GM12872 (cell line): ENCODE measurements around the gene AEBP2.

Source experiments
- TF ChIP-seq, protein P1 (sequence below): IDR thresholded peaks from 3 replicates; pipeline ENCODE4 v1.5.1; 2011; ENCODE audit warnings: low read depth, mild to moderate bottlenecking, low read length, moderate library complexity; ENCODE audit not compliant: insufficient read depth

Gene AEBP2

DNA sequence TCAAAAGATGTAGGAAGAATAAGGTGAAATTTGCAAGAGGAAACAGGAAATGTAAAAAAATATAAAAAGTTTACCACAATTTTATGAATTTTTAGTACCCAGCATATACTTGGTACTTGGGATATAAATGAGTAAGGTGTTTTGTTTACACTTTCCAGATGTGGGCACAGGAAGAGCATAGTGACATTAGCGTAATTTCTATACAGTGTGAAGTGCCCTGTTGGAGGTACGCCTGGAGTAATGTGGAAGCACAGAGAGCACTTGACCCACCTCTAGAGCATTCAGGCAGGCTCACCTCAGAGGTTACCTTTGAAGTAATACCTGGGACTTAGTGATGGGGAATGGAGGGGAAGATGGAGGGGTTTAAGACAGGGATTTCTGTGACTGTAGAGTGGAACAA, 89.5 kb downstream of the AEBP2 start:
- TF ChIP-seq, protein P1, sequence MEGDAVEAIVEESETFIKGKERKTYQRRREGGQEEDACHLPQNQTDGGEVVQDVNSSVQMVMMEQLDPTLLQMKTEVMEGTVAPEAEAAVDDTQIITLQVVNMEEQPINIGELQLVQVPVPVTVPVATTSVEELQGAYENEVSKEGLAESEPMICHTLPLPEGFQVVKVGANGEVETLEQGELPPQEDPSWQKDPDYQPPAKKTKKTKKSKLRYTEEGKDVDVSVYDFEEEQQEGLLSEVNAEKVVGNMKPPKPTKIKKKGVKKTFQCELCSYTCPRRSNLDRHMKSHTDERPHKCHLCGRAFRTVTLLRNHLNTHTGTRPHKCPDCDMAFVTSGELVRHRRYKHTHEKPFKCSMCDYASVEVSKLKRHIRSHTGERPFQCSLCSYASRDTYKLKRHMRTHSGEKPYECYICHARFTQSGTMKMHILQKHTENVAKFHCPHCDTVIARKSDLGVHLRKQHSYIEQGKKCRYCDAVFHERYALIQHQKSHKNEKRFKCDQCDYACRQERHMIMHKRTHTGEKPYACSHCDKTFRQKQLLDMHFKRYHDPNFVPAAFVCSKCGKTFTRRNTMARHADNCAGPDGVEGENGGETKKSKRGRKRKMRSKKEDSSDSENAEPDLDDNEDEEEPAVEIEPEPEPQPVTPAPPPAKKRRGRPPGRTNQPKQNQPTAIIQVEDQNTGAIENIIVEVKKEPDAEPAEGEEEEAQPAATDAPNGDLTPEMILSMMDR: no peak

DNA sequence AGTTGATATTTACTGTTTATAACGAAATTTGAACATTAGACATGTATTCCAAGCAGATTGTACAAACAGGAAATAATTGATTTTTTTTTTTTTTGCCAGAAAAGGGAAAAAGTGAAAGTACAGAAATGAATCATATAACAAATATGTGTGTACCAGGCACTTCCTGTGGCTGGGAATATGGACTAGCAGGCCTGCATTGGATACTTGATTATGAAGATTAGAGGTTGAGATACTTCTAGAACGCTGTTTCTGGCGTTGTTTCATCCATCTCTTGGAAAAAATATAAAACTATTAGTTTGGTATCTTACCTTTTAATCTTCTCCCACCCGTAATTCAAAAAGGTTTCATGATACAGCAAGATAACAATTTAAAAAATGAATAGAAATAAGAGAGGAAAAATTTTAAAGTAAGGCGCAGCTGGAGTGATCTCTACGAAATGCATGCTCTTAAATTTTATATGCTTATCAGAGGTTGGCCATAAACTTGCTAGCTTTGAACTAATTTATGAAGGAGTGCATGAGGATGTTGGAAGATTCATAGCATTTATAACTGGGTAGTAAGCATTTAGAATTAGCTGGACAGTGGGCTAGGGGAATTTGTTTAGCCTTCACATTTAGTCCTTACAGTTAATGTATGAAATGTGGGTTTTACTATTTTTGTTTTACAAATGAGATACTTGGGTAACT, 90.8 kb downstream of the AEBP2 start:
- TF ChIP-seq, protein P1: no peak

DNA sequence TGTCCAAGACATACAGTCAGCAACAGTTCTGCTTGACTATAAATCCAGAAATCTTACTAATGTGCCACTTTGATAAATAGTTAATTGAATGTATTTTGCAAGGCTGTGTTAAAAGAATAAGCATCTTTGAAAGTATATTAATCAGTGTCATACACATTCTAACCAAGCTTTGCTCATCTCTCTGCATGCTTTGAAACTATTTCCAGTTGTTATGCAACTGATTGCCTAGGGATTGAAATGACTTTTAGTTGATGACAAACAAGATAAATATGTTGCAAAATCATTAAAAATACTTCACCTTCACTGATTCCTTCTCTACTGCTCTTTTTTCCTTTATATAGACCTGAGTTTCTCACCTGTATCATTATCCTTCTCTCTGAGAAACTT, 91.3 kb downstream of the AEBP2 start:
- TF ChIP-seq, protein P1: no peak

DNA sequence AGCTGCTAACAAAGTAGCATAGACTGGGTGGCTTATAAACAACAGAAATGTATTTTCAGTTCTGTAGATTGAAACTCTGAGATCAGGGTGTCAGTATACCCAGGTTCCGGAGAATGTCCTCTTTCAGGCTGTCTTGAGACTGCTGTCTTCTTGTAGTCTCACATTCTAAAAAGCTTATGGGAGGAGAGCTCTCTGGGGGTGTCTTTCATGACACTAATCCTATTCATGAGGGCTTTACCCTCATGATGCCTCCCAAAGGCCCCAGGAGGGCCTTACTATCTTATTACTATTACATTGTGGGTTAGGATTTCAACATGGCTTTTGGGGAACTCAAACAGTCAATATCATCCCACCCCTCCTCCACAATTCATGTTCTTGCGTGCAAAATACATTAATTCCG, 94.3 kb downstream of the AEBP2 start:
- TF ChIP-seq, protein P1: no peak

DNA sequence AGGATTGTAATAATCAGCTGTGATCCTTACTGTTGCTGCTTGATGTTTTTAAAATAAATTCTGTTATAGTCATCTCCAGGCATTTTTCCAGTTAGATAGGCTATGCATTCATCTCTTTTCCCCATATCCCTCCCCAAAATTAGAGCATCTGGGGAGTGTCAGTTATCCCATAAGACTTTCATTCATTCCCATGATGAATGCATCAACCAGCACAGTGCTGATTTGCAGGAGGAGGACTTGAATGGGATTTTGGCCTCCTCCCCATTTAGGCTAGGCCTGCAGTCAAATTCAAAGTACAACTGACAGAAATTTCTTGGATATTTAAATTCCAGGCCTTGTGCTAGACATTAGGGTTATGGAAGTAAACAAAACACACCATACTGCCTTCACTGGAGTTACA, 99.8 kb downstream of the AEBP2 start:
- TF ChIP-seq, protein P1: no peak

DNA sequence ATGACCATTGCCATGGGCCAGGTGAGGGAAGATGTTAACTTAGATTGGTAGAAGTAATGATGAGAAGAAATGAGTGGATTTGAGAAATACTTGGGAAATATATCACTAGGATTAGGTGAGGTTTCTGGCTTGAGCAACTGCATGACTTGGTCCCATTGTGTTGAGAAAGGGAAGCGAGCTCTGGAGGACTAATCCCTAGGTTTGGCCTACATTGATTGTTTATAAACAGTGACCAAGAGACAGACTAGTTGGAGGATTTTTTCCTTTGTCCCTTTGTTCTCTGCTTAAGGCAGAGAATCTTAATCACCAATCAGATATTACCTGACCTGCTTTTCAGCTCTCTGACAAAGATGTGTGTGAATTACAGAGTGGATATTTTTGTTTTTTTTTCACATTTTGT, 100.5 kb downstream of the AEBP2 start:
- TF ChIP-seq, protein P1: no peak

DNA sequence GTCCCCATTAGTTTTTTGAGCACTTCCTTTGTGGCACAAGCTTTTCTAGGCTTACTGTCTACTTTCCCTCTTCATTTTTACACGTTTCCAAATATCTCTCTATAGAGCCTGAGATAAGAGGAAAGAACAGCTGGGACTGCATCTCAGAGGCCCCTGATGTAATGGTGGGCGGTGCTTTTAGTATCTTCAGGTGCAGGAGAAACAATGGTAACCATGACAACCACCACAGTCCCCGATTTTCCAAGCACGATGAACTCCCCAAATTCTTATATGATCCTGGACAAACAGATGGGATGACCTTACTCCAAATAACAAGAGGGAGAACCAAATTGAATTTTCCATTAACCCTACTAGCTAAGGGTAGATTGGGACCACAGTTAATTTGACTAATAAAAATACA, 103.3 kb downstream of the AEBP2 start:
- TF ChIP-seq, protein P1: no peak
